ENCODE measurements around the gene DNASE1L3.

The DNASE1L3 gene

GRCh38 chr3:58167431-58168351, 43.1 kb downstream of the DNASE1L3 start:
- H3K4me1 ChIP-seq (ENCODE audit: low read depth, poor library complexity, severe bottlenecking): no peaks in the 10 kb centered on the region
- no peaks in the 10 kb centered on the region for H3K27me3 ChIP-seq (ENCODE audit: insufficient read depth, low read depth)
- no peak overlapping the region for H3K27ac ChIP-seq
- H4K20me1 ChIP-seq (ENCODE audit: insufficient read depth): no peaks in the 10 kb centered on the region
- no peak overlapping the region for H3K4me3 ChIP-seq (IDR thresholded peaks at IDR 0.05; ENCODE audit: insufficient read depth, low read depth, low read length)
- no peak overlapping the region for H3K9ac ChIP-seq
- TF ChIP-seq, protein P1, sequence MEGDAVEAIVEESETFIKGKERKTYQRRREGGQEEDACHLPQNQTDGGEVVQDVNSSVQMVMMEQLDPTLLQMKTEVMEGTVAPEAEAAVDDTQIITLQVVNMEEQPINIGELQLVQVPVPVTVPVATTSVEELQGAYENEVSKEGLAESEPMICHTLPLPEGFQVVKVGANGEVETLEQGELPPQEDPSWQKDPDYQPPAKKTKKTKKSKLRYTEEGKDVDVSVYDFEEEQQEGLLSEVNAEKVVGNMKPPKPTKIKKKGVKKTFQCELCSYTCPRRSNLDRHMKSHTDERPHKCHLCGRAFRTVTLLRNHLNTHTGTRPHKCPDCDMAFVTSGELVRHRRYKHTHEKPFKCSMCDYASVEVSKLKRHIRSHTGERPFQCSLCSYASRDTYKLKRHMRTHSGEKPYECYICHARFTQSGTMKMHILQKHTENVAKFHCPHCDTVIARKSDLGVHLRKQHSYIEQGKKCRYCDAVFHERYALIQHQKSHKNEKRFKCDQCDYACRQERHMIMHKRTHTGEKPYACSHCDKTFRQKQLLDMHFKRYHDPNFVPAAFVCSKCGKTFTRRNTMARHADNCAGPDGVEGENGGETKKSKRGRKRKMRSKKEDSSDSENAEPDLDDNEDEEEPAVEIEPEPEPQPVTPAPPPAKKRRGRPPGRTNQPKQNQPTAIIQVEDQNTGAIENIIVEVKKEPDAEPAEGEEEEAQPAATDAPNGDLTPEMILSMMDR (conservative IDR thresholded peaks at IDR 0.05; ENCODE audit: low read depth, low read length): peak; percentile 72
- H3K79me2 ChIP-seq (ENCODE audit: insufficient read depth, low read depth): no peaks in the 10 kb centered on the region
- no peak overlapping the region for H3K4me2 ChIP-seq
- no peak overlapping the region for H2AFZ ChIP-seq (ENCODE audit: low read depth)
- no peaks in the 10 kb centered on the region for H3K36me3 ChIP-seq (ENCODE audit: insufficient read depth)

DNA sequence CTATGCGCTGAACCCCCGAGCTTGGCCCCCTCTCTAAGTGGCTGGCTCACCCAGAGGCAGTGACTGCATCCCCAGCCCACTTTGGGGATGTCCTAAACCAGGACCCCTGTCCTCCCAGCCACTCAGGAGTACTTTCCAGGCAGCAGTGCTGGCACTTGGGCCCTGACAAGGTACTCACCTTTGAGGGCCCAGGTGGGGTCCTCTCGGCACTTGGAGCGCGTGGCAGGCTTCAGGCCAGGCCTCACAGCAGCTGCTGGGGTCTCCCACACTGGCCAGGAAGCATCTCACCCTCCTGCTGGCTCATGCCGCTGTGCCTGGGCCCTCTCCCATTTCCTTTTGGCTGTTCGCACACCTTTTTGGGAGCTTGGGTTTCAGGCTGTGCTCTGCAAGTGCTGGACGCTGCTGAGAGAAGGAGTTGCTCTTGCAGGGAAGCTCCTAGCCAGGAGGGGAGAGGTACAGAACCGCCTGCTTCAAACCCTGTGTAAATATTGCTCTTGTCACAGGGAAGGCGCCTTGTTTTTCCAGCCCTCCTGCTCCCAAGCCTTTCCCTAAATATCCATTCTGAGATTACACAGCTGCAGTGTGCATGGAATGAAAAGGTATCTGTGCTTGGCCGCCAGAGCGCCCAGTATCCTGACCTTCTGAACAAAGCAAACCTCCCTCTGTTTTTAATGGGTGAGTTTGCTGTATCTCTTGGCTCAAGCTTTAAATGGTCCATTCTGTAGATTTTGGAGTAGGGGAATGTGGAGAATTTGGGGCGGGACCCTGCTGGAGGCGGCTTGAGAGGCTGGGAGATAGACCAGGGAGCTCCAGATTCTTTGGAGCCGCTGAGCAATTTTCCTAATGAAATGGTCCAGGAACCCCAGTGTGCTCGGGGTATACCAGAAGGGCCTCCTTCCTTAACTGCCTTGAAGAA, 45.6 kb downstream of the DNASE1L3 start:
- Histone ChIP-seq H3K27ac (no peak overlapping the region), H3K36me3 (ENCODE audit: insufficient read depth) (no peaks in the 10 kb centered on the region)

GRCh38 chr3:58164199-58164879, 46.4 kb downstream of the DNASE1L3 start:
- H3K27me3 ChIP-seq (ENCODE audit: insufficient read depth, low read depth): no peaks in the 10 kb centered on the region
- TF ChIP-seq, protein P1 (conservative IDR thresholded peaks at IDR 0.05; ENCODE audit: low read depth, low read length): no peak
- no peak overlapping the region for H3K4me3 ChIP-seq (IDR thresholded peaks at IDR 0.05; ENCODE audit: insufficient read depth, low read depth, low read length)
- H3K79me2 ChIP-seq (ENCODE audit: insufficient read depth, low read depth): no peaks in the 10 kb centered on the region
- H3K27ac ChIP-seq: no peak overlapping the region
- no peaks in the 10 kb centered on the region for H3K36me3 ChIP-seq (ENCODE audit: insufficient read depth)
- H3K9ac ChIP-seq: no peak overlapping the region
- H3K4me1 ChIP-seq (ENCODE audit: low read depth, poor library complexity, severe bottlenecking): no peaks in the 10 kb centered on the region
- H3K4me2 ChIP-seq: no peak overlapping the region
- no peaks in the 10 kb centered on the region for H4K20me1 ChIP-seq (ENCODE audit: insufficient read depth)
- H2AFZ ChIP-seq (ENCODE audit: low read depth): no peak overlapping the region

More for the DNA sequence above, 45.6 kb downstream of the DNASE1L3 start:
- TF ChIP-seq, protein P1 (conservative IDR thresholded peaks at IDR 0.05; ENCODE audit: low read depth, low read length): no peak
- H3K79me2 ChIP-seq (ENCODE audit: insufficient read depth, low read depth): no peaks in the 10 kb centered on the region
- no peak overlapping the region for H3K4me2 ChIP-seq
- no peak overlapping the region for H3K4me3 ChIP-seq (IDR thresholded peaks at IDR 0.05; ENCODE audit: insufficient read depth, low read depth, low read length)
- no peak overlapping the region for H3K9ac ChIP-seq
- no peak overlapping the region for H2AFZ ChIP-seq (ENCODE audit: low read depth)
- no peaks in the 10 kb centered on the region for H4K20me1 ChIP-seq (ENCODE audit: insufficient read depth)
- H3K27me3 ChIP-seq (ENCODE audit: insufficient read depth, low read depth): no peaks in the 10 kb centered on the region
- H3K4me1 ChIP-seq (ENCODE audit: low read depth, poor library complexity, severe bottlenecking): no peaks in the 10 kb centered on the region

DNA sequence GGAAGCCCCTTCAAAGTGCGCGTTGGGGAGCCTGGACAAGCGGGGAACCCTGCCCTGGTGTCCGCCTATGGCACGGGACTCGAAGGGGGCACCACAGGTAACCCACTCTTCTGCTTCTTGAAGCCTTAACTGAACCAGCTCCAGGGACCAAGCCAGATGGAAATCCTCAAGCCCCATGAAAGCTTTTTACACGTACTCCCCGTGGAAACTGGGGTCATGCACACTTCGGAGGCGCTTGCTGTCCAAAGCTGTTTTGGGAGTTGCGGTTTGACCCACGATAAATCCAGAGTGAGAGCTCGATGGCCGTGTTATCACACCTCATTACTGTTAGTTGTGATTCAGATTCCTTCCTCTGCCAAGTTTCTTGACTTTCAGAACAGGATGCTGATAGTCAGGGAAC, 47.5 kb downstream of the DNASE1L3 start:
- no peaks in the 10 kb centered on the region for H3K36me3 ChIP-seq (ENCODE audit: insufficient read depth)
- no peak overlapping the region for H3K9ac ChIP-seq
- no peaks in the 10 kb centered on the region for H3K79me2 ChIP-seq (ENCODE audit: insufficient read depth, low read depth)
- no peaks in the 10 kb centered on the region for H3K27me3 ChIP-seq (ENCODE audit: insufficient read depth, low read depth)
- TF ChIP-seq, protein P1 (conservative IDR thresholded peaks at IDR 0.05; ENCODE audit: low read depth, low read length): no peak
- no peak overlapping the region for H3K4me2 ChIP-seq
- H3K27ac ChIP-seq: no peak overlapping the region
- no peak overlapping the region for H2AFZ ChIP-seq (ENCODE audit: low read depth)
- H3K4me3 ChIP-seq (IDR thresholded peaks at IDR 0.05; ENCODE audit: insufficient read depth, low read depth, low read length): no peak overlapping the region
- no peaks in the 10 kb centered on the region for H3K4me1 ChIP-seq (ENCODE audit: low read depth, poor library complexity, severe bottlenecking)
- H4K20me1 ChIP-seq (ENCODE audit: insufficient read depth): no peaks in the 10 kb centered on the region

Data from KMS-11 (cell line).